ENCODE data around the gene ANO10.

DNA sequence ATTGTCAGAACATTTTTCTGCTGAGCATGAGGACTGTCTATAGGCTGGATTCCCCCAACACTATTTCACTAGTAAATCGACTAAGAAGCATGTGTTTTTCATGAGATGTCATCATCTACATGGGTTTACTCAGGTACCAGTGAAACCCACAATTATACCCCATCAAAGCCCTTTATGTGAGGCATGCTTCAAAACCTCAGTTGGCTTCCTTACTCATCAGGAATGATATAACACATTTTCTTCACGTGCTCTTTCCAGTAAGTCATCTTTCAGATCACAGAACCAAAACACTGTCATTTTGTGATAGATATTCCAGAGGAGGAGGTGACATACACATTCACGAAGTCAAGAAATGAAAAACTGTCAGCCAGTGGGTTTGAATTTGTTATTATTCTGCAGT is 116.5 kb downstream of the ANO10 start:
- TF ChIP-seq CTCF (IDR thresholded peaks at IDR 0.05) (no peak), POLR2A (IDR thresholded peaks at IDR 0.05) (no peak)

Data from uterus (tissue), 2 donors.